ENCODE measurements around the gene SECISBP2L.

DNA sequence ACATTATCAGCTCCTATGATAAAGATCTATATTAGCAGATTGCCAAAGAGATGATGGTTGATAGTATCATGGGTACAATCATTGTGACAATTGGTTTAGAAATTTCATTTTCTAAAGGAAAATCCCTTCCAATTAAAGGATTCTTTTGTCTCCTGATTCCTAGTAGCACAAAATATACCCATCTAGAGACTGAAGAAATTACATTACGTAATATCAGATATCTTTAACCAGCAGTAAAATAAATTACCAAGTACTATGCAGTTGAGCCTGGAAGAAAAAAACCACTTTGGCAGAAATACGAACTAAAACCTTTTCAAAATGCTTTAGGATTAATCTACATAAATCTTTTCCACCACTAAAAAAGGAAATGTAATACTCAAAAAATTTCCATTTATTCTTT lies 46.9 kb downstream of the SECISBP2L start:
- no peak for TF ChIP-seq EZH2 (IDR thresholded peaks at IDR 0.05; ENCODE audit: borderline replicate concordance, low read depth, low read length, severe bottlenecking)
- no peak for TF ChIP-seq POLR2AphosphoS5 (IDR thresholded peaks at IDR 0.05; ENCODE audit: insufficient read depth, low read depth, low read length)
- no peak for TF ChIP-seq CTCF (IDR thresholded peaks at IDR 0.05; ENCODE audit: extremely low read depth in 1 of 2, insufficient read depth in 1 of 2, low read depth in 1 of 2, low read length in 2 of 2)
- no peak for TF ChIP-seq POLR2A (IDR thresholded peaks at IDR 0.05; ENCODE audit: low read depth, low read length)
- no peak for TF ChIP-seq JUN (IDR thresholded peaks at IDR 0.05; ENCODE audit: borderline replicate concordance, insufficient read depth, insufficient read length, low read depth)
- TF ChIP-seq, protein P1, sequence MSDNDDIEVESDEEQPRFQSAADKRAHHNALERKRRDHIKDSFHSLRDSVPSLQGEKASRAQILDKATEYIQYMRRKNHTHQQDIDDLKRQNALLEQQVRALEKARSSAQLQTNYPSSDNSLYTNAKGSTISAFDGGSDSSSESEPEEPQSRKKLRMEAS (IDR thresholded peaks at IDR 0.05; ENCODE audit: insufficient read depth, insufficient read length): no peak
- no peak for TF ChIP-seq MYC (IDR thresholded peaks at IDR 0.05; ENCODE audit: low read depth, low read length)
- TF ChIP-seq FOS (IDR thresholded peaks at IDR 0.05; ENCODE audit: borderline replicate concordance, insufficient read depth, low read length): no peak
- TF ChIP-seq GATA2 (IDR thresholded peaks at IDR 0.05; ENCODE audit: insufficient read depth, insufficient read length, low read depth, low read length): no peak

Data from endothelial cell of umbilical vein (primary cell).